Smooth muscle cell (in vitro differentiated cells): Measurements from ENCODE around the gene RAB30. TPM values are rescaled to one million over a fixed set of nuclear protein-coding genes. Genes with fewer than 3 reads are reported as not detected.

Experiments
- DNase-seq: peaks from one replicate; lab custom pipeline; 2025; ENCODE audit not compliant: unreplicated experiment; lab: John Stamatoyannopoulos, UW
- H2AFZ ChIP-seq: fragments of 200-600 bp; sonication (generic); 2 replicates; pipeline ENCODE4 v1.6.0; 2016; ENCODE audit warnings: antibody characterized with exemption, low read depth, mild to moderate bottlenecking
- H3F3A ChIP-seq: fragments of 200-600 bp; sonication (generic); 2 replicates; pipeline ENCODE4 v1.6.0; 2017; ENCODE audit warnings: antibody characterized with exemption, low read depth
- H3K27ac ChIP-seq: fragments of 200-600 bp; sonication (generic); 2 replicates; pipeline ENCODE4 v1.5.1; 2016; ENCODE audit warnings: low read depth, mild to moderate bottlenecking
- H3K27me3 ChIP-seq: fragments of 200-600 bp; sonication (generic); 2 replicates; pipeline ENCODE4 v1.6.1; 2016; ENCODE audit warnings: low read depth, mild to moderate bottlenecking
- H3K36me3 ChIP-seq: fragments of 200-600 bp; sonication (generic); 2 replicates; pipeline ENCODE4 v1.5.1; 2016; ENCODE audit warnings: low read depth
- H3K4me1 ChIP-seq: fragments of 200-600 bp; sonication (generic); 2 replicates; pipeline ENCODE4 v1.5.1; 2016; ENCODE audit warnings: low read depth
- H3K4me2 ChIP-seq: fragments of 200-600 bp; sonication (generic); 2 replicates; pipeline ENCODE4 v1.6.0; 2016; ENCODE audit warnings: mild to moderate bottlenecking
- H3K4me3 ChIP-seq: fragments of 200-600 bp; sonication (generic); 2 replicates; pipeline ENCODE4 v1.5.1; 2016; ENCODE audit warnings: mild to moderate bottlenecking
- H3K79me2 ChIP-seq: fragments of 200-600 bp; sonication (generic); 2 replicates; pipeline ENCODE4 v1.6.0; 2016; ENCODE audit warnings: low read depth, mild to moderate bottlenecking
- H3K9ac ChIP-seq: fragments of 200-600 bp; sonication (generic); 2 replicates; pipeline ENCODE4 v1.6.0; 2016; ENCODE audit warnings: low read depth
- H3K9me3 ChIP-seq: fragments of 200-600 bp; sonication (generic); replicated peaks from 2 replicates; pipeline ENCODE4 v1.5.1; 2016; ENCODE audit warnings: low read depth
- H4K20me1 ChIP-seq: fragments of 200-600 bp; sonication (generic); 2 replicates; pipeline ENCODE4 v1.6.0; 2016; ENCODE audit warnings: low read depth
- WGBS: methylation state at CpG from one replicate; pipeline ENCODE4 v1.1.7; 2016; ENCODE audit warnings: low lambda C conversion rate; 5-methylcytosine and 5-hydroxymethylcytosine counted together
- polyA plus RNA-seq: library from polyadenylated mRNA; unstranded; fragments of >200 nt; fragmentation: Nextera tagmentation; extraction: Ambion mirVana; gene quantifications from 2 replicates; pipeline ENCODE4 v1.2.1, GENCODE V29; 2016
- total RNA-seq: library from RNA; depleted of rRNA; stranded (reverse); fragments of >200 nt; gene quantifications from 2 replicates; pipeline ENCODE4 v1.2.3, GENCODE V29; 2014
- TF ChIP-seq, protein P1 (sequence below): fragments of 200-600 bp; sonication (generic); IDR thresholded peaks from 2 replicates; pipeline ENCODE4 v1.5.1; 2017; ENCODE audit warnings: borderline replicate concordance, mild to moderate bottlenecking, antibody characterized with exemption; ENCODE audit not compliant: insufficient read depth, poor library complexity, severe bottlenecking

The RAB30 gene
- total and polyA plus RNA-seq, 2 experiments from 2014 or later: 11.2 to 19.6 TPM

DNA sequence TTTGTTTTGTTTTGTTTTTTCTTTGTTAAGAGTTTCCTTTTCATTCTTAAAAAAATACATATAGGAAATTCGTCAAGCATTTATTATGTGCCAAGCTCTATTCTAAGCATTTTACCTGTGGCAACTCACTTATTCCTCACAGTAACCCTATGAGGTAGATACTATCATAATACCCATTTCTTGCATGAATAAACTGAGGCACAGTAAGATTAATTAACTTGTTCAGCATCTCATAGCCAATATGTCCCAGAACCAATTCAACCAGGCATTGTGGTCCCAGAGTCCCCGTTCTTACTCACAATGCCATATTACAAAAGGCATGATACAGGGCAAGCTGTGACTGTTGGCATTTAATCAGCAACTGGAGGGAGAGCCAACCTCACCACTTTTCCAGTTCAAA lies 83.7 kb downstream of the RAB30 start:
- DNase-seq: no peak
- no peak overlapping the region for H3K27ac ChIP-seq
- peaks cover 5% of the 10 kb centered on the region for H3K4me1 ChIP-seq
- 99% methylated on average over 2 of the region's 2 CpGs for WGBS
- peaks cover 4% of the 10 kb centered on the region for H3K36me3 ChIP-seq
- H3K79me2 ChIP-seq: no peaks in the 10 kb centered on the region
- H3K9ac ChIP-seq: no peak overlapping the region
- no peaks in the 10 kb centered on the region for H4K20me1 ChIP-seq
- H3K27me3 ChIP-seq: no peaks in the 10 kb centered on the region
- H3F3A ChIP-seq: no peaks in the 10 kb centered on the region
- H3K9me3 ChIP-seq: no peaks in the 10 kb centered on the region
- no peak overlapping the region for H3K4me3 ChIP-seq
- TF ChIP-seq, protein P1, sequence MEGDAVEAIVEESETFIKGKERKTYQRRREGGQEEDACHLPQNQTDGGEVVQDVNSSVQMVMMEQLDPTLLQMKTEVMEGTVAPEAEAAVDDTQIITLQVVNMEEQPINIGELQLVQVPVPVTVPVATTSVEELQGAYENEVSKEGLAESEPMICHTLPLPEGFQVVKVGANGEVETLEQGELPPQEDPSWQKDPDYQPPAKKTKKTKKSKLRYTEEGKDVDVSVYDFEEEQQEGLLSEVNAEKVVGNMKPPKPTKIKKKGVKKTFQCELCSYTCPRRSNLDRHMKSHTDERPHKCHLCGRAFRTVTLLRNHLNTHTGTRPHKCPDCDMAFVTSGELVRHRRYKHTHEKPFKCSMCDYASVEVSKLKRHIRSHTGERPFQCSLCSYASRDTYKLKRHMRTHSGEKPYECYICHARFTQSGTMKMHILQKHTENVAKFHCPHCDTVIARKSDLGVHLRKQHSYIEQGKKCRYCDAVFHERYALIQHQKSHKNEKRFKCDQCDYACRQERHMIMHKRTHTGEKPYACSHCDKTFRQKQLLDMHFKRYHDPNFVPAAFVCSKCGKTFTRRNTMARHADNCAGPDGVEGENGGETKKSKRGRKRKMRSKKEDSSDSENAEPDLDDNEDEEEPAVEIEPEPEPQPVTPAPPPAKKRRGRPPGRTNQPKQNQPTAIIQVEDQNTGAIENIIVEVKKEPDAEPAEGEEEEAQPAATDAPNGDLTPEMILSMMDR: no peak
- H2AFZ ChIP-seq: no peak overlapping the region
- no peak overlapping the region for H3K4me2 ChIP-seq

DNA sequence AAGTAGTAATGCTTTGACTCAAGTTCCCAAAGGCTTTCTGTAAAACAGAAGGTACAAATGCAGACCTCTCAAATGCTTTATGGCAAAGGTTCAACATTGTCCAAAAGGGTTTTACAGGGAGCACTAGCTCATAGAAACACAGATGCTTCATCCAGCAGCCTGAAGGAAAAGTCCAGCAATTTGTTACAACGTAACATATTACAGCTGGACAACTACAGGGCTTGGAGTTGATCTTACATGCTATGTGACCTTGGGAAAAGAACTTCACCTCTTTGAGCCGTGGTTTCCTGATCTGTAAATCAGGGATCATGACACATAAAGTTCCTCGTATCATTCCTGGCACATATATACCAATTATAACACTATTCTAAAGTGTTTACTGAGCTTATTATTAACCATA lies 85.3 kb downstream of the RAB30 start:
- Histone ChIP-seq H3K4me1 (peaks cover 5% of the 10 kb centered on the region), H3K9ac (no peak overlapping the region), H4K20me1 (no peaks in the 10 kb centered on the region), H3K27ac (no peak overlapping the region), H3F3A (no peaks in the 10 kb centered on the region), H3K27me3 (no peaks in the 10 kb centered on the region), H2AFZ (no peak overlapping the region), H3K4me2 (no peak overlapping the region), H3K9me3 (no peaks in the 10 kb centered on the region), H3K4me3 (no peak overlapping the region), H3K79me2 (no peaks in the 10 kb centered on the region), H3K36me3 (peaks cover 4% of the 10 kb centered on the region)
- TF ChIP-seq, protein P1: no peak
- DNase-seq: no peak
- 77% methylated on average over 3 of the region's 3 CpGs for WGBS

DNA sequence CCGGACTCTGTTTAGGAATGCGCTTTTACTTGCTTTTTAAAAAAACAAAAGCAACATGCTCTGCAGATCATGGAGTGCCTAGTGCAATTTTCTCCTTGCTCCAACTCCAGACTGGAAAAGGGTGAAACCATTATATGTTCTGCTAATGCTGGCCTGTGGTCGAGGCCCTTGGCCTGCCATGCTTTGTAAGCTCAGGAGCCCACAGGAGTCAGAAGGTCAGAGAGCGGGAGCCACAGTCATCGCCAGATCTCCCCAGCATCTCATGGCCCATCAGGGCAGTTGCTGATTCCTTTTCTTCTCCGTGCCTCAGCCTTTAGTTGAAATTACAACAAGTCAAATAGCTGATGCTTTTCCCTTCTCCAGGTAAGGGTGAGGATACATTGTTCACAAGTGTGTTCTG lies 89.8 kb downstream of the RAB30 start:
- Histone ChIP-seq H4K20me1 (no peaks in the 10 kb centered on the region), H3K27me3 (no peaks in the 10 kb centered on the region)
- WGBS: 95% methylated on average over 6 of the region's 6 CpGs

DNA sequence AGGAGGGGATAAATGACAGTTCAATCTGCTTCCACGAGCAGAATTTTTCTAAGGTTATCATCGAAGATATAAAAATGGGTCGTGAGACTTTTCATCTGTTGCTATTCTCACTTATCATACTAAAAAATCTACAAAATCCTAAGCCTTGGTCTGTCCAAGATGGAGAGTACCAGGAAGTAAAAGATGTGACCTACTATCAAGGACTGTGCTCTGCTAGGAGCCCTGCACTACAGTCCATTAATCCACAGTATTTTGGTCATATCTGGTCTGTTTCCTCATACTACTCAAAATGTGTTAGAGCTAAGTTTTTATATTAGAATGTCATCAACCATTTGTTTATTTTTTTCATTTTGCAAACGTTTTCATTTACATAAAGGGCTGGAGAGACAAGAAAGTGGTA lies 90.8 kb downstream of the RAB30 start:
- Histone ChIP-seq H3K36me3 (peaks cover 4% of the 10 kb centered on the region), H3K4me3 (no peak overlapping the region), H3K79me2 (no peaks in the 10 kb centered on the region), H3K27ac (peak overlapping the region; percentile 52), H3K4me2 (no peak overlapping the region), H3K9ac (no peak overlapping the region), H2AFZ (no peak overlapping the region), H3F3A (no peaks in the 10 kb centered on the region), H3K27me3 (no peaks in the 10 kb centered on the region), H3K9me3 (no peaks in the 10 kb centered on the region), H3K4me1 (no peaks in the 10 kb centered on the region), H4K20me1 (no peaks in the 10 kb centered on the region)
- no peak for DNase-seq
- TF ChIP-seq, protein P1: no peak
- WGBS: 88% methylated on average over 4 of the region's 4 CpGs

More for the DNA sequence above, 89.8 kb downstream of the RAB30 start:
- H3K27ac ChIP-seq: no peak overlapping the region
- TF ChIP-seq, protein P1: no peak
- H3F3A ChIP-seq: no peaks in the 10 kb centered on the region
- no peaks in the 10 kb centered on the region for H3K79me2 ChIP-seq
- no peaks in the 10 kb centered on the region for H3K4me1 ChIP-seq
- H3K9ac ChIP-seq: no peak overlapping the region
- no peak overlapping the region for H3K4me2 ChIP-seq
- no peaks in the 10 kb centered on the region for H3K9me3 ChIP-seq
- peaks cover 4% of the 10 kb centered on the region for H3K36me3 ChIP-seq
- DNase-seq: no peak
- H2AFZ ChIP-seq: no peak overlapping the region
- H3K4me3 ChIP-seq: no peak overlapping the region
